GM12865 (cell line): ENCODE data around the gene MYOG.

Experiments used
- DNase-seq: peaks from one replicate; pipeline ENCODE4 v3.0.0; 2010; ENCODE audit warnings: low read depth
- H3K4me3 ChIP-seq: 2 replicates; pipeline ENCODE4 v1.5.1; 2011; ENCODE audit warnings: mild to moderate bottlenecking, low read depth, low read length, control low read depth
- TF ChIP-seq, protein P1 (sequence below): IDR thresholded peaks from 2 replicates; pipeline ENCODE4 v1.5.1; 2011; ENCODE audit warnings: low read length, control low read depth, low read depth, inconsistent platforms; ENCODE audit not compliant: insufficient read depth; ENCODE audit errors: missing control alignments

MYOG gene

DNA sequence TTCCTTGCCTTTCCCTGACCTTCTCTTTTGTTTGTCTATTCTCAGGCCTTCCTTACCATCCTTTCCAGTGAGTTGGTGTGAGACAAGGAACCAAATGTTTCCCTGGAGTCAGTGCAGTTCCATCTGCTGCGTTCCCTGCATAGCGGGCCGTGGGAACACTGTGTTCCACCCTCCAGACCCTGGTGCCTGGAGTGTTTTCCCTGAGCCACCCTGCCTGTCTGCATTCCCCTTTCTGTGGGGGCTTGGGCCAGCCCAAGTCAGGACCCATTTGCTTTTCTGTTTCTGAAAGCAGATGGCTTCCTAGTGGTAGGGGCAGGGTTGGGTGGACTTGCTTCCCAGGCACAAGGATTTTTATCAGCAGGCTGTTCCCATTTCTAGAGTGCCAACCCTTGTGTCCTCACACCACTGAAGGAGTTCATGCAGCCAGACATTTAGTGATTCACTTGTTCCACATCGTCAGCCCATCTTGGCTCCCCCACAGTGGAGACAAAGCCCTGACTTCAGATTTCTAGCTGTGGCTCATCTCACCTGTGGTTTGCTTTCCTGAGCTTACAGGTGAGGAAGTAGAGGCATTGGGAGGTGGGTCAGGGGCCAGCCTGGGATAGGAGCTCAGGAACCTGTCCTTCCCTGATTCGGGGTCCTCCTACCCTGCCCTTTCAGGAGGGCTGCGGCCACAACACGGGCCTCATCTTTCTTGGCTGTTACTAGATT lies 14.1 kb upstream of the MYOG start:
- TF ChIP-seq, protein P1, sequence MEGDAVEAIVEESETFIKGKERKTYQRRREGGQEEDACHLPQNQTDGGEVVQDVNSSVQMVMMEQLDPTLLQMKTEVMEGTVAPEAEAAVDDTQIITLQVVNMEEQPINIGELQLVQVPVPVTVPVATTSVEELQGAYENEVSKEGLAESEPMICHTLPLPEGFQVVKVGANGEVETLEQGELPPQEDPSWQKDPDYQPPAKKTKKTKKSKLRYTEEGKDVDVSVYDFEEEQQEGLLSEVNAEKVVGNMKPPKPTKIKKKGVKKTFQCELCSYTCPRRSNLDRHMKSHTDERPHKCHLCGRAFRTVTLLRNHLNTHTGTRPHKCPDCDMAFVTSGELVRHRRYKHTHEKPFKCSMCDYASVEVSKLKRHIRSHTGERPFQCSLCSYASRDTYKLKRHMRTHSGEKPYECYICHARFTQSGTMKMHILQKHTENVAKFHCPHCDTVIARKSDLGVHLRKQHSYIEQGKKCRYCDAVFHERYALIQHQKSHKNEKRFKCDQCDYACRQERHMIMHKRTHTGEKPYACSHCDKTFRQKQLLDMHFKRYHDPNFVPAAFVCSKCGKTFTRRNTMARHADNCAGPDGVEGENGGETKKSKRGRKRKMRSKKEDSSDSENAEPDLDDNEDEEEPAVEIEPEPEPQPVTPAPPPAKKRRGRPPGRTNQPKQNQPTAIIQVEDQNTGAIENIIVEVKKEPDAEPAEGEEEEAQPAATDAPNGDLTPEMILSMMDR, result no peak
- no peak overlapping the region for H3K4me3 ChIP-seq
- no peak for DNase-seq

DNA sequence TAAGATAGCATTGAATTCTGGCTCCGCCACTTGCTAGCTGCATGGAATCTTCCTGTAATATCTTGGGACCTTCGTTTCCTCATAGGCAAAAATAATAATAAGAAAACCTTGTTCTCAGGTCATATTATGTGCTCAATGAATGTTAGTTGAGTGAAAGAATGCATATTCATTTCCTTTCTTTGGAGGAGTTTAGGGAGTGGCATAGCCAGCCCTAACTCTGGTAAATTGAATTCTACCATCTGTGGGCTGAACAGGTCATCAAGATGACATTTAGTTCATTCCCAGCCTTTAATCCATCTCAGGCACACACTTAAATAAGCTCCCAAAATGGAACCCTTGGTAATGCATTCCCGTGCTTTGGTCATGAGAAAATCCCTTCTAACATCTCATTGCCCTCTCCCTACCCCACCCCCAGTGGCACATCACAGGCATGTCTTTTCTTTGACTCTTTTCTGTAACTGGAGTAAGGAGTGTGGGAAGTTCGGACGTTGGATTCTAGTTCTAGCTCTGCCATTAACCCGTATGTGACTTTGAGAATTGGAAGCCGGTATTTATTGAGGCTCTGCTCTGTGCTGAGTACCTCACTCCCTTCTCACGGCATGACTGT lies 13.2 kb upstream of the MYOG start:
- TF ChIP-seq, protein P1, result no peak
- no peak overlapping the region for H3K4me3 ChIP-seq
- DNase-seq, result no peak

DNA sequence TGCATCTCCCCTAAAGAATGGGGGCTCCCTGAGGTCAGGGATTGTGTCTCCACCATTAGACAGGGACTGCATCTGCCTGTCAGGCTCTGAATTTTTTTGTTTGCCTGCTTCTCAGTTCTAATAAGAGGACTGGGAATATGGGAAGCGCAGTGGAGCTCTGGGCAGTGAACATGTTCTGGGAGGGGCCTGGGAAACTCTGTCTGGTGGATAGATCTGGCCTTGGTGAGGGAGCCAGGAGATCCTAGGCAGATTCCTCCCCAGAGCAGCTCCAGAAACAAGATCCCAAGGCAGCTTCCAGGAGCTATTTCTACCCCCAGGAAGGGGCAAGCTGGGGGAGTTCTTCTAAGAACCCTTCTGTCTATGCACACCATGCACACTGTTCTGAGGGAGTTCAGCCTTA lies 12.6 kb upstream of the MYOG start:
- no peak overlapping the region for H3K4me3 ChIP-seq
- TF ChIP-seq, protein P1, result no peak
- no peak for DNase-seq

DNA sequence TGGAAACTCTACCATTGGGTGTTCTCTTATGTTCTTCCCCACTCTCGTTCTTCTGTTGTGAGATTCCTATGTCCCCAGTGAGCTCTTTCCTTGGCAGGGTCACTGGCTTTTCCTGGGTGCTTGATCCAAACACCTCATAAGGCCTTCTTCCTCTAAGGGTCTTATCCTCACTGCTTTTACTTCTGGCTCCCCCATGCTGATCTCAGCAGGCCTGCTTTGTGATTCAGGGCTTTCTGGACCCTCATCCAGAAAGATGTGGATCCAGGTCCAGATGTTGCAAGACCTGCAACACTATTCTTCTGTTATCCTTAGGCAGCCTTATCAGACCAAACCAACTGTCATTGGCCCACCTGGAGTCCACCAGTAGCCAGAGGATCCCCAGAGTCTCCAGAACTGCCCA lies 11.2 kb upstream of the MYOG start:
- TF ChIP-seq, protein P1, result no peak
- no peak for DNase-seq
- no peak overlapping the region for H3K4me3 ChIP-seq

DNA sequence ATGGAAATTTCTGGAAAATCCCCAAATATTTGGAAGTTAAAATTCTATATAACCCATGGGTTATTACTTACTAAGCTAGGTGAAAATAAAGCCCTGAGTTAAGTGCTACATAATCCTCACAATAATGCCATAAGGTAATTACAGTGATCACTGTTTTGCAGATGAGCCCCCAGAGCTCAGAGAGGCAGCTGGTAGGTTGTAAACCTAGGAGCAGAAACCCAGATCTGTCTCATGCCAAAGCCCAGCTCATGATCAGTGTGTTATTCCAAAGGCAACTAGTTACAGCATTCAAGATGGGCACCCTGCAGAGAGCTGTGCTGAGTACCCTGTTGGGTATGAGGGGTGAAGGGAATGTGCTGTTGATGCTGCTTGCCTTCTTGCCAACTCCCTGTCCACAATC lies 10.8 kb upstream of the MYOG start:
- H3K4me3 ChIP-seq, result no peak overlapping the region
- no peak for DNase-seq
- TF ChIP-seq, protein P1, result no peak

DNA sequence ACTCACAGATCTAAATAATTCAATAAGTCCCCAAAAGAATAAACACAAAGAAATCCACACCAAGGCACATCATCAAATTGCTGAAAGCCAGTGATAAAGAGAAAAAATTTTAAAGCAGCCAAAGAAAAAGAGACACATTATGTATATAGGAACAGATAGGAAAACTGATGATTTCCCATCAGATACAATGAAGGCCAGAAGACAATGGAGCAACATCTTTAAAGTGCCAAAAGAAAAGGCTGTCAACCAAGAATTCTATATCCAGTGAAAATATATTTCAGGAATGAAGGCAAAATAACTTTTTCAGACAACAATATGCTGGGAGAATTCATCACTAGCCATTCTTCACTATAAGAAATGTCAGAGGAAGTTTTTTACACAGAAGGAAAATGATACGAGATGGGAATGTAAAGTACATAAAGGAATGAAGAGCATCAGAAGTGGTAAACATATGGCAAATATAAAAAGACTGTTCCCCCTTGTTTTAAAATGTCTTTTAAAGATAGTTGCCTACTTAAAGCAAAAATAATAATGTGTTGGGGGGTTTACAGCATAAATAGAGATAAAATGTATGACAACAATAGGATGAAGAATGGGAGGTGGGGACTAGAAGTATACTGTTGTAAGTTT lies 9.4 kb upstream of the MYOG start:
- no peak for DNase-seq
- H3K4me3 ChIP-seq, result no peak overlapping the region
- TF ChIP-seq, protein P1, result no peak
